Mesenchymal stem cell (in vitro differentiated cells and primary cell): ENCODE measurements around the gene SERGEF.

Experiments used
- DNase-seq: peaks from one replicate; pipeline ENCODE4 v3.0.0-alpha.2; 2013
- H2AFZ ChIP-seq: one replicate; pipeline ENCODE4 v1.6.1; 2013; ENCODE audit warnings: low read depth, mild to moderate bottlenecking, control low read depth, inconsistent platforms, low read length, moderate library complexity
- H2AK5ac ChIP-seq: 2 replicates; pipeline ENCODE4 v1.6.1; 2013; ENCODE audit warnings: low read length, moderate library complexity, mild to moderate bottlenecking, inconsistent platforms; ENCODE audit not compliant: severe bottlenecking
- H2BK120ac ChIP-seq: one replicate; pipeline ENCODE4 v1.6.1; 2013; ENCODE audit warnings: low read depth, mild to moderate bottlenecking, inconsistent platforms, low read length, moderate library complexity
- H2BK12ac ChIP-seq, 2 experiments: one replicate each; pipeline ENCODE4 v1.6.1; 2013; ENCODE audit warnings: inconsistent platforms in 2 of 2, low read length in 2 of 2, mild to moderate bottlenecking in 2 of 2, moderate library complexity in 2 of 2, control low read depth in 1 of 2
- H2BK15ac ChIP-seq: one replicate; pipeline ENCODE4 v1.6.1; 2013; ENCODE audit warnings: mild to moderate bottlenecking, low read depth, inconsistent platforms; ENCODE audit not compliant: poor library complexity, severe bottlenecking
- H2BK5ac ChIP-seq: 2 replicates; pipeline ENCODE4 v1.6.1; 2013; ENCODE audit warnings: low read depth, mild to moderate bottlenecking, low read length, control low read depth, inconsistent platforms; ENCODE audit not compliant: poor library complexity, severe bottlenecking
- H3K14ac ChIP-seq, 2 experiments: one replicate each; pipeline ENCODE4 v1.6.1; 2013; ENCODE audit warnings: inconsistent platforms in 2 of 2, low read length in 2 of 2, control low read depth in 1 of 2, mild to moderate bottlenecking in 1 of 2, moderate library complexity in 1 of 2
- H3K18ac ChIP-seq, 2 experiments: one replicate each; pipeline ENCODE4 v1.6.1; 2013; ENCODE audit warnings: inconsistent platforms in 2 of 2, low read length in 2 of 2, control low read depth in 1 of 2, low read depth in 1 of 2, mild to moderate bottlenecking in 1 of 2
- H3K23ac ChIP-seq, 2 experiments: one replicate each; pipeline ENCODE4 v1.6.1; 2013; ENCODE audit warnings: inconsistent platforms in 2 of 2, low read length in 2 of 2, mild to moderate bottlenecking in 2 of 2, moderate library complexity in 2 of 2, control low read depth in 1 of 2
- H3K27ac ChIP-seq: 2 replicates; pipeline ENCODE4 v1.5.1; 2013; ENCODE audit warnings: mild to moderate bottlenecking, moderate library complexity, low read length, control low read depth, inconsistent platforms; ENCODE audit not compliant: poor library complexity, severe bottlenecking
- H3K27me3 ChIP-seq, 2 experiments: 2 replicates each; pipeline versions ENCODE4 v1.6.1 to v1.7.0; 2013; ENCODE audit warnings: low read length in 2 of 2, mild to moderate bottlenecking in 2 of 2, moderate library complexity in 2 of 2, control low read depth in 1 of 2, inconsistent platforms in 1 of 2; ENCODE audit not compliant: control insufficient read depth in 1 of 2, insufficient read depth in 1 of 2
- H3K36me3 ChIP-seq, 2 experiments: 2 replicates each; pipeline versions ENCODE4 v1.6.1 to v1.7.0; 2013; ENCODE audit warnings: low read length in 2 of 2, control low read depth in 1 of 2, inconsistent platforms in 1 of 2, low read depth in 1 of 2, mild to moderate bottlenecking in 1 of 2; ENCODE audit not compliant: insufficient read depth in 2 of 2, control insufficient read depth in 1 of 2
- H3K4ac ChIP-seq, 2 experiments: one replicate each; pipeline ENCODE4 v1.6.1; 2013; ENCODE audit warnings: inconsistent platforms in 2 of 2, low read length in 2 of 2, mild to moderate bottlenecking in 2 of 2, moderate library complexity in 2 of 2, control low read depth in 1 of 2, low read depth in 1 of 2
- H3K4me1 ChIP-seq: 2 replicates; pipeline ENCODE4 v1.6.1; 2013; ENCODE audit warnings: low read depth, low read length, control low read depth; ENCODE audit not compliant: control insufficient read depth, insufficient read depth
- H3K4me2 ChIP-seq: 2 replicates; pipeline ENCODE4 v1.6.1; 2013; ENCODE audit warnings: low read length, mild to moderate bottlenecking, inconsistent platforms; ENCODE audit not compliant: poor library complexity, severe bottlenecking
- H3K4me3 ChIP-seq, 2 experiments: 2 replicates each; pipeline versions ENCODE4 v1.5.1 to v1.7.0; 2013; ENCODE audit warnings: low read length in 2 of 2, mild to moderate bottlenecking in 2 of 2, control low read depth in 1 of 2, low read depth in 1 of 2; ENCODE audit not compliant: insufficient read depth in 1 of 2
- H3K79me1 ChIP-seq: replicated peaks from 2 replicates; pipeline ENCODE4 v1.6.1; 2013; ENCODE audit warnings: mild to moderate bottlenecking, control low read depth, low read length, inconsistent platforms; ENCODE audit not compliant: poor library complexity, severe bottlenecking
- H3K9ac ChIP-seq: 2 replicates; pipeline ENCODE4 v1.7.0; 2013; ENCODE audit warnings: mild to moderate bottlenecking, low read length, moderate library complexity
- H3K9me3 ChIP-seq: 2 replicates; pipeline ENCODE4 v1.7.0; 2013; ENCODE audit warnings: mild to moderate bottlenecking, low read length; ENCODE audit not compliant: control insufficient read depth
- H4K8ac ChIP-seq: one replicate; pipeline ENCODE4 v1.6.1; 2013; ENCODE audit warnings: inconsistent platforms, mild to moderate bottlenecking, low read length, moderate library complexity
- H4K91ac ChIP-seq: one replicate; pipeline ENCODE4 v1.6.1; 2013; ENCODE audit warnings: mild to moderate bottlenecking, low read length, inconsistent platforms
- WGBS: methylation state at CpG from one replicate; pipeline ENCODE4 v1.1.7; 2013; ENCODE audit warnings: mixed read lengths; 5-methylcytosine and 5-hydroxymethylcytosine counted together

The SERGEF gene

GRCh38 chr11:17798253-17798652 lies 214.6 kb downstream of the SERGEF start:
- Histone ChIP-seq H3K9me3 (no peaks in the 10 kb centered on the region), H3K14ac (no peak overlapping the region), H3K4ac (no peak overlapping the region), H3K27ac (no peak overlapping the region), H4K91ac (no peak overlapping the region), H2BK5ac (no peak overlapping the region), H2BK15ac (no peak overlapping the region), H3K4me1 (no peaks in the 10 kb centered on the region), H2BK120ac (no peak overlapping the region), H3K4me3 (no peak overlapping the region), H3K27me3 (no peaks in the 10 kb centered on the region), H3K9ac (no peak overlapping the region), H2AK5ac (no peak overlapping the region), H2AFZ (no peak overlapping the region), H3K4me2 (no peak overlapping the region), H2BK12ac (no peak overlapping the region), H3K79me1 (no peaks in the 10 kb centered on the region), H4K8ac (no peak overlapping the region), H3K18ac (no peak overlapping the region), H3K23ac (no peak overlapping the region), H3K36me3 (peaks cover 0 to 2% of the 10 kb centered on the region in 2 experiments)
- 86% methylated on average over 5 of the region's 6 CpGs for WGBS
- no peak for DNase-seq

DNA sequence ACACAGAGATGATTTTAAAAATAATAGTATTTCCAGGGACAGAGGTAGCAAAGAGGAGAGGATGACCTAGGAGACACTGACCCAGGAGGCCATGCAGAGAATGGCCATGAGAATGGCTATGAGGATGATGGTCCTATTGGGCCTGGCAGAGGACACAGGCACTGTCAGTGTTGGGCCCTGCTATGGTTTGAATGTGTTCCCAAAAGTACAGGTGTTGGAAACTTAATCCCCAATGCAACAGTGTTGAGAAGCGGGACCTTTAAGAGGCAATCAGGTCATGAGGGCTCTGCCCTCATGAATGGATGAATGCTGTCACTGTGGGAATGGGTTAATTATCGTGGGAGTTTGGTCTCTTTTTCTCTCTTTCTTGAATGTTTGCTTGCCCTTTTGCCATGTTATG lies 216.7 kb downstream of the SERGEF start:
- no peaks in the 10 kb centered on the region for H3K9me3 ChIP-seq
- no peak overlapping the region for H3K4me3 ChIP-seq
- H4K91ac ChIP-seq, result no peak overlapping the region
- WGBS, result 83% methylated on average over 2 of the region's 2 CpGs
- no peaks in the 10 kb centered on the region for H3K4me1 ChIP-seq
- H3K4ac ChIP-seq, result no peak overlapping the region
- H3K27me3 ChIP-seq, result no peaks in the 10 kb centered on the region
- H4K8ac ChIP-seq, result no peak overlapping the region
- no peak overlapping the region for H3K27ac ChIP-seq
- DNase-seq, result no peak
- no peak overlapping the region for H2AK5ac ChIP-seq
- H3K23ac ChIP-seq, result no peak overlapping the region
- H3K79me1 ChIP-seq, result no peaks in the 10 kb centered on the region
- H2AFZ ChIP-seq, result no peak overlapping the region
- H2BK12ac ChIP-seq, result no peak overlapping the region
- H3K9ac ChIP-seq, result no peak overlapping the region
- H3K14ac ChIP-seq, result no peak overlapping the region
- peaks cover 0 to 2% of the 10 kb centered on the region in 2 experiments for H3K36me3 ChIP-seq
- H3K18ac ChIP-seq, result no peak overlapping the region
- no peak overlapping the region for H2BK15ac ChIP-seq
- H2BK5ac ChIP-seq, result no peak overlapping the region
- H3K4me2 ChIP-seq, result no peak overlapping the region
- H2BK120ac ChIP-seq, result no peak overlapping the region

- H3K14ac ChIP-seq, result no peak overlapping the region
- no peak overlapping the region for H3K18ac ChIP-seq
- DNase-seq, result no peak
- no peak overlapping the region for H3K4ac ChIP-seq
- H2BK15ac ChIP-seq, result no peak overlapping the region
- no peak overlapping the region for H3K9ac ChIP-seq
- WGBS, result 92% methylated on average over 5 of the region's 5 CpGs
- H3K4me2 ChIP-seq, result no peak overlapping the region
- no peak overlapping the region for H4K91ac ChIP-seq
- H3K79me1 ChIP-seq, result no peaks in the 10 kb centered on the region
- H4K8ac ChIP-seq, result no peak overlapping the region
- H3K4me3 ChIP-seq, result no peak overlapping the region
- no peak overlapping the region for H2AK5ac ChIP-seq
- H3K23ac ChIP-seq, result no peak overlapping the region
- H3K27me3 ChIP-seq, result no peaks in the 10 kb centered on the region
- H3K4me1 ChIP-seq, result no peaks in the 10 kb centered on the region
- H2BK120ac ChIP-seq, result no peak overlapping the region
- H2BK5ac ChIP-seq, result no peak overlapping the region
- H2AFZ ChIP-seq, result no peak overlapping the region
- peaks cover 0 to 2% of the 10 kb centered on the region in 2 experiments for H3K36me3 ChIP-seq
- H2BK12ac ChIP-seq, result no peak overlapping the region
- no peak overlapping the region for H3K27ac ChIP-seq
- no peaks in the 10 kb centered on the region for H3K9me3 ChIP-seq
Observed at GRCh38 chr11:17794981-17795380, 217.9 kb downstream of the SERGEF start.

DNA sequence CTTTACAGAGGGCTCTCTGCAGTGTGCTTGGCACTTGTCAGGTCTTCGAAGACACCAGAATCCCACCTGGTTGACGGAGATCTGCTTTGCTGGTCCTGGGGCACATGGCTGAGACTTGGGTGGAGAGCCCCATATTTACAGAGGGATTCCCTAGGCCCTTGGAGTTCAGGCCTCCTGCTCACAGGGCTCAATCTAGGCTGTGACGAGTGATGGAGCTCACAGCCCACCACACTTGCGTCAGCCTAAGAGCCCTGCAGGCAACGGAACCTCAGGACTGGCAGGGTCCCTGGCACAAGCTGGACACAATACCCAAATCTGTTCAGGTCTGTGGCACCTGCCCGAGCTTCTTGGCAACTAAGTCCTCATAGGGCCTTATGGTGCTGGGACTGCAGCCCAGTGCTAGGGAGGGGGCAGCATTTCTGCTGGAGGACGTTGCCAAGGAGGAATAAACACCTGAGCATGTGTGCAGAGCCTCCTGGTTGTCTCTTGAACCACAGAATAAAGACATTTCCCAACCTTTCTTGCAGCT lies 219.1 kb downstream of the SERGEF start:
- no peak overlapping the region for H3K4me3 ChIP-seq
- no peak overlapping the region for H3K23ac ChIP-seq
- H2BK15ac ChIP-seq, result no peak overlapping the region
- H3K27me3 ChIP-seq, result no peaks in the 10 kb centered on the region
- no peak overlapping the region for H3K4ac ChIP-seq
- DNase-seq, result no peak
- H3K4me1 ChIP-seq, result no peaks in the 10 kb centered on the region
- no peak overlapping the region for H3K14ac ChIP-seq
- H2BK12ac ChIP-seq, result no peak overlapping the region
- no peak overlapping the region for H3K4me2 ChIP-seq
- no peak overlapping the region for H3K27ac ChIP-seq
- H2BK5ac ChIP-seq, result no peak overlapping the region
- no peaks in the 10 kb centered on the region for H3K79me1 ChIP-seq
- H3K18ac ChIP-seq, result no peak overlapping the region
- H4K8ac ChIP-seq, result no peak overlapping the region
- H3K36me3 ChIP-seq, result no peaks in the 10 kb centered on the region
- H3K9ac ChIP-seq, result no peak overlapping the region
- H2AK5ac ChIP-seq, result no peak overlapping the region
- H4K91ac ChIP-seq, result no peak overlapping the region
- H2BK120ac ChIP-seq, result no peak overlapping the region
- H3K9me3 ChIP-seq, result no peaks in the 10 kb centered on the region
- WGBS, result 89% methylated on average over 7 of the region's 7 CpGs
- no peak overlapping the region for H2AFZ ChIP-seq
